ENCODE data around the gene PAK3. TPM values are rescaled to one million over a fixed set of nuclear protein-coding genes. Genes with fewer than 3 reads are reported as not detected.

The PAK3 gene
- total RNA-seq, 1 experiment from 2014 or later, result 0.50 TPM

GRCh38 chrX:111127038-111127437 lies 31.0 kb downstream of the PAK3 start:
- H3K27me3 Mint-ChIP-seq (ENCODE audit: unreplicated experiment), result peaks cover 12% of the 10 kb centered on the region
- no peak for DNase-seq
- H3K27ac Mint-ChIP-seq (ENCODE audit: unreplicated experiment), result no peak overlapping the region
- no peaks in the 10 kb centered on the region for H3K9me3 Mint-ChIP-seq (ENCODE audit: low read depth, unreplicated experiment)
- CTCF ChIA-PET, result no interaction called here
- H3K4me1 Mint-ChIP-seq (ENCODE audit: low read depth, unreplicated experiment), result no peaks in the 10 kb centered on the region
- intact Hi-C loops (cut with micrococcal nuclease; ENCODE audit: unreplicated experiment), result no loop called here
- no TSS peak for BruUV-seq (replicated peaks)
- H3K36me3 Mint-ChIP-seq (ENCODE audit: insufficient read depth, unreplicated experiment), result no peaks in the 10 kb centered on the region
- H3K4me3 Mint-ChIP-seq (ENCODE audit: low read depth, unreplicated experiment), result no peak overlapping the region
- no peak for TF ChIP-seq CTCF (IDR thresholded peaks at IDR 0.05; ENCODE audit: unreplicated experiment)

- CTCF ChIA-PET, result no interaction called here
- no peaks in the 10 kb centered on the region for H3K9me3 Mint-ChIP-seq (ENCODE audit: low read depth, unreplicated experiment)
- H3K27ac Mint-ChIP-seq (ENCODE audit: unreplicated experiment), result no peak overlapping the region
- no peak for DNase-seq
- H3K4me1 Mint-ChIP-seq (ENCODE audit: low read depth, unreplicated experiment), result no peaks in the 10 kb centered on the region
- peaks cover 12% of the 10 kb centered on the region for H3K27me3 Mint-ChIP-seq (ENCODE audit: unreplicated experiment)
- intact Hi-C loops (cut with micrococcal nuclease; ENCODE audit: unreplicated experiment), result no loop called here
- no peaks in the 10 kb centered on the region for H3K36me3 Mint-ChIP-seq (ENCODE audit: insufficient read depth, unreplicated experiment)
- no TSS peak for BruUV-seq (replicated peaks)
- H3K4me3 Mint-ChIP-seq (ENCODE audit: low read depth, unreplicated experiment), result no peak overlapping the region
- TF ChIP-seq CTCF (IDR thresholded peaks at IDR 0.05; ENCODE audit: unreplicated experiment), result no peak
Measured at GRCh38 chrX:111129921-111130320, 33.9 kb downstream of the PAK3 start.

- H3K9me3 Mint-ChIP-seq (ENCODE audit: low read depth, unreplicated experiment), result no peaks in the 10 kb centered on the region
- H3K27me3 Mint-ChIP-seq (ENCODE audit: unreplicated experiment), result peaks cover 12% of the 10 kb centered on the region
- no peak overlapping the region for H3K4me3 Mint-ChIP-seq (ENCODE audit: low read depth, unreplicated experiment)
- no TSS peak for BruUV-seq (replicated peaks)
- DNase-seq, result no peak
- H3K27ac Mint-ChIP-seq (ENCODE audit: unreplicated experiment), result no peak overlapping the region
- intact Hi-C loops (cut with micrococcal nuclease; ENCODE audit: unreplicated experiment), result no loop called here
- no peaks in the 10 kb centered on the region for H3K36me3 Mint-ChIP-seq (ENCODE audit: insufficient read depth, unreplicated experiment)
- H3K4me1 Mint-ChIP-seq (ENCODE audit: low read depth, unreplicated experiment), result no peaks in the 10 kb centered on the region
- CTCF ChIA-PET, result no interaction called here
- no peak for TF ChIP-seq CTCF (IDR thresholded peaks at IDR 0.05; ENCODE audit: unreplicated experiment)
Measured at GRCh38 chrX:111131572-111131971, 35.6 kb downstream of the PAK3 start.

GRCh38 chrX:111133389-111133788 lies 37.4 kb downstream of the PAK3 start:
- H3K36me3 Mint-ChIP-seq (ENCODE audit: insufficient read depth, unreplicated experiment), result no peaks in the 10 kb centered on the region
- no peaks in the 10 kb centered on the region for H3K9me3 Mint-ChIP-seq (ENCODE audit: low read depth, unreplicated experiment)
- CTCF ChIA-PET, result no interaction called here
- no TSS peak for BruUV-seq (replicated peaks)
- TF ChIP-seq CTCF (IDR thresholded peaks at IDR 0.05; ENCODE audit: unreplicated experiment), result no peak
- intact Hi-C loops (cut with micrococcal nuclease; ENCODE audit: unreplicated experiment), result no loop called here
- peaks cover 12% of the 10 kb centered on the region for H3K27me3 Mint-ChIP-seq (ENCODE audit: unreplicated experiment)
- H3K4me3 Mint-ChIP-seq (ENCODE audit: low read depth, unreplicated experiment), result no peak overlapping the region
- H3K4me1 Mint-ChIP-seq (ENCODE audit: low read depth, unreplicated experiment), result no peaks in the 10 kb centered on the region
- H3K27ac Mint-ChIP-seq (ENCODE audit: unreplicated experiment), result no peak overlapping the region
- DNase-seq, result no peak

- no peak for TF ChIP-seq CTCF (IDR thresholded peaks at IDR 0.05; ENCODE audit: unreplicated experiment)
- peaks cover 4% of the 10 kb centered on the region for H3K9me3 Mint-ChIP-seq (ENCODE audit: low read depth, unreplicated experiment)
- no TSS peak for BruUV-seq (replicated peaks)
Measured at GRCh38 chrX:111145878-111146277, 49.9 kb downstream of the PAK3 start.

More at GRCh38 chrX:111145878-111146277, 49.9 kb downstream of the PAK3 start:
- no peak overlapping the region for H3K4me3 Mint-ChIP-seq (ENCODE audit: low read depth, unreplicated experiment)
- no peaks in the 10 kb centered on the region for H3K4me1 Mint-ChIP-seq (ENCODE audit: low read depth, unreplicated experiment)
- no peaks in the 10 kb centered on the region for H3K27me3 Mint-ChIP-seq (ENCODE audit: unreplicated experiment)
- H3K36me3 Mint-ChIP-seq (ENCODE audit: insufficient read depth, unreplicated experiment), result no peaks in the 10 kb centered on the region
- no peak overlapping the region for H3K27ac Mint-ChIP-seq (ENCODE audit: unreplicated experiment)
- intact Hi-C loops (cut with micrococcal nuclease; ENCODE audit: unreplicated experiment), result no loop called here
- no peak for DNase-seq
- CTCF ChIA-PET, result no interaction called here
